ENCODE results near the gene PLEKHG2. TPM values are rescaled to one million over a fixed set of nuclear protein-coding genes. Genes with fewer than 3 reads are reported as not detected.

The PLEKHG2 gene
- polyA plus RNA-seq, 1 donor from 2014 or later: 14.3 TPM

DNA sequence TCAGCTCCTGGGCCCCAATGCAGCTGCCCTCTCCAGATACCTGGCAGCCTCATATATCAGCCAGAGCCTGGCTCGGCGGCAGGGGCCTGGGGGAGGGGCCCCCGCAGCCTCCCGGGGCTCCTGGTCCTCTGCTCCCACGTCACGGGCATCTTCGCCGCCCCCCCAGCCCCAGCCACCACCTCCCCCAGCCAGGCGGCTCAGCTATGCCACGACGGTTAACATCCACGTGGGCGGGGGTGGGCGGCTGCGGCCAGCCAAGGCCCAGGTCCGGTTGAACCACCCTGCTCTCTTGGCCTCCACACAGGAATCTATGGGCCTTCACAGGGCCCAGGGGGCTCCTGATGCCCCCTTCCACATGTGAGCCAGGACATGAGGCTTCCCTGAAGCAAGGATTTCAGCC, 12.5 kb downstream of the PLEKHG2 start:
- Histone ChIP-seq H4K20me1 (ENCODE audit: insufficient read depth) (no peaks in the 10 kb centered on the region), H3K4me3 (ENCODE audit: low read length) (no peak overlapping the region), H3K4me2 (ENCODE audit: low read length) (no peak overlapping the region), H3K36me3 (ENCODE audit: insufficient read depth, low read length) (no peaks in the 10 kb centered on the region), H3K9ac (ENCODE audit: low read length) (no peak overlapping the region), H3K79me2 (replicated peaks; ENCODE audit: insufficient read depth, low read length) (no peaks in the 10 kb centered on the region), H3F3A (ENCODE audit: insufficient read depth, low read length, poor library complexity, severe bottlenecking) (no peaks in the 10 kb centered on the region), H3K27me3 (ENCODE audit: insufficient read depth, low read depth, low read length) (no peaks in the 10 kb centered on the region), H2AFZ (ENCODE audit: low read depth, low read length) (no peak overlapping the region), H3K9me3 (ENCODE audit: low read length) (no peaks in the 10 kb centered on the region), H3K9me2 (ENCODE audit: insufficient read depth, low read length) (no peaks in the 10 kb centered on the region), H3K27ac (ENCODE audit: low read length) (no peak overlapping the region)
- TF ChIP-seq EZH2 (IDR thresholded peaks at IDR 0.05; ENCODE audit: borderline replicate concordance, insufficient read depth, low read length, poor library complexity, severe bottlenecking): no peak
- TF ChIP-seq SMC3 (conservative IDR thresholded peaks at IDR 0.05; ENCODE audit: poor library complexity): no peak
- no peak for TF ChIP-seq MXI1 (conservative IDR thresholded peaks at IDR 0.05; ENCODE audit: poor library complexity, severe bottlenecking)
- TF ChIP-seq RAD21 (conservative IDR thresholded peaks at IDR 0.05): no peak
- TF ChIP-seq, protein P1, sequence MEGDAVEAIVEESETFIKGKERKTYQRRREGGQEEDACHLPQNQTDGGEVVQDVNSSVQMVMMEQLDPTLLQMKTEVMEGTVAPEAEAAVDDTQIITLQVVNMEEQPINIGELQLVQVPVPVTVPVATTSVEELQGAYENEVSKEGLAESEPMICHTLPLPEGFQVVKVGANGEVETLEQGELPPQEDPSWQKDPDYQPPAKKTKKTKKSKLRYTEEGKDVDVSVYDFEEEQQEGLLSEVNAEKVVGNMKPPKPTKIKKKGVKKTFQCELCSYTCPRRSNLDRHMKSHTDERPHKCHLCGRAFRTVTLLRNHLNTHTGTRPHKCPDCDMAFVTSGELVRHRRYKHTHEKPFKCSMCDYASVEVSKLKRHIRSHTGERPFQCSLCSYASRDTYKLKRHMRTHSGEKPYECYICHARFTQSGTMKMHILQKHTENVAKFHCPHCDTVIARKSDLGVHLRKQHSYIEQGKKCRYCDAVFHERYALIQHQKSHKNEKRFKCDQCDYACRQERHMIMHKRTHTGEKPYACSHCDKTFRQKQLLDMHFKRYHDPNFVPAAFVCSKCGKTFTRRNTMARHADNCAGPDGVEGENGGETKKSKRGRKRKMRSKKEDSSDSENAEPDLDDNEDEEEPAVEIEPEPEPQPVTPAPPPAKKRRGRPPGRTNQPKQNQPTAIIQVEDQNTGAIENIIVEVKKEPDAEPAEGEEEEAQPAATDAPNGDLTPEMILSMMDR (IDR thresholded peaks at IDR 0.05; ENCODE audit: poor library complexity, severe bottlenecking): no peak
- TF ChIP-seq, protein P2, sequence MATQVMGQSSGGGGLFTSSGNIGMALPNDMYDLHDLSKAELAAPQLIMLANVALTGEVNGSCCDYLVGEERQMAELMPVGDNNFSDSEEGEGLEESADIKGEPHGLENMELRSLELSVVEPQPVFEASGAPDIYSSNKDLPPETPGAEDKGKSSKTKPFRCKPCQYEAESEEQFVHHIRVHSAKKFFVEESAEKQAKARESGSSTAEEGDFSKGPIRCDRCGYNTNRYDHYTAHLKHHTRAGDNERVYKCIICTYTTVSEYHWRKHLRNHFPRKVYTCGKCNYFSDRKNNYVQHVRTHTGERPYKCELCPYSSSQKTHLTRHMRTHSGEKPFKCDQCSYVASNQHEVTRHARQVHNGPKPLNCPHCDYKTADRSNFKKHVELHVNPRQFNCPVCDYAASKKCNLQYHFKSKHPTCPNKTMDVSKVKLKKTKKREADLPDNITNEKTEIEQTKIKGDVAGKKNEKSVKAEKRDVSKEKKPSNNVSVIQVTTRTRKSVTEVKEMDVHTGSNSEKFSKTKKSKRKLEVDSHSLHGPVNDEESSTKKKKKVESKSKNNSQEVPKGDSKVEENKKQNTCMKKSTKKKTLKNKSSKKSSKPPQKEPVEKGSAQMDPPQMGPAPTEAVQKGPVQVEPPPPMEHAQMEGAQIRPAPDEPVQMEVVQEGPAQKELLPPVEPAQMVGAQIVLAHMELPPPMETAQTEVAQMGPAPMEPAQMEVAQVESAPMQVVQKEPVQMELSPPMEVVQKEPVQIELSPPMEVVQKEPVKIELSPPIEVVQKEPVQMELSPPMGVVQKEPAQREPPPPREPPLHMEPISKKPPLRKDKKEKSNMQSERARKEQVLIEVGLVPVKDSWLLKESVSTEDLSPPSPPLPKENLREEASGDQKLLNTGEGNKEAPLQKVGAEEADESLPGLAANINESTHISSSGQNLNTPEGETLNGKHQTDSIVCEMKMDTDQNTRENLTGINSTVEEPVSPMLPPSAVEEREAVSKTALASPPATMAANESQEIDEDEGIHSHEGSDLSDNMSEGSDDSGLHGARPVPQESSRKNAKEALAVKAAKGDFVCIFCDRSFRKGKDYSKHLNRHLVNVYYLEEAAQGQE (IDR thresholded peaks at IDR 0.05; ENCODE audit: borderline replicate concordance): no peak
- TF ChIP-seq TAF1 (IDR thresholded peaks at IDR 0.05; ENCODE audit: low read depth): no peak
- no peak for TF ChIP-seq POLR2AphosphoS5 (IDR thresholded peaks at IDR 0.05)
- no peak for TF ChIP-seq EP300 (conservative IDR thresholded peaks at IDR 0.05; ENCODE audit: poor library complexity, severe bottlenecking)

DNA sequence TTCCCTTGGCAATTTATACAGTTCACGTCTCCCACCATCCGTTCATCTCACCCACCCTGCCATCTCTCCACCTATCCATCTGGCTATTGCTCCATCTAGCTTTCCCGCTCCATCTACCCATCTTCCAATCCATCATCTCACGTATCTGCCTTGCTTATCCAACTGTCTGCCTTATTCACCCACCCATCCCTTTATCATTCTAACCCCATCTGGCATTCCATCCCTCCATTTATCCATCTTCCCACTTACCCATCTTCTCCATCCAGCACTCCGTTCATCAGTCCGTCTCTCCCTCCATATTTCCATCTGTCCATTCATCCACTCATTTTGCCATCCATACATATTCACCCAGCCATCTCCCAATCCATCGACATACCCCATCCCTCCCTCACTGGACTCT, 13.3 kb downstream of the PLEKHG2 start:
- Histone ChIP-seq H3K9me3 (ENCODE audit: low read length) (no peaks in the 10 kb centered on the region), H3K27me3 (ENCODE audit: insufficient read depth, low read depth, low read length) (no peaks in the 10 kb centered on the region), H3K79me2 (replicated peaks; ENCODE audit: insufficient read depth, low read length) (no peaks in the 10 kb centered on the region), H3K4me2 (ENCODE audit: low read length) (no peak overlapping the region), H3K9ac (ENCODE audit: low read length) (no peak overlapping the region), H3F3A (ENCODE audit: insufficient read depth, low read length, poor library complexity, severe bottlenecking) (no peaks in the 10 kb centered on the region), H3K9me2 (ENCODE audit: insufficient read depth, low read length) (no peaks in the 10 kb centered on the region), H3K4me3 (ENCODE audit: low read length) (no peak overlapping the region), H3K27ac (ENCODE audit: low read length) (no peak overlapping the region), H2AFZ (ENCODE audit: low read depth, low read length) (no peak overlapping the region), H4K20me1 (ENCODE audit: insufficient read depth) (no peaks in the 10 kb centered on the region), H3K36me3 (ENCODE audit: insufficient read depth, low read length) (no peaks in the 10 kb centered on the region)
- TF ChIP-seq EP300 (conservative IDR thresholded peaks at IDR 0.05; ENCODE audit: poor library complexity, severe bottlenecking) (no peak), POLR2AphosphoS5 (IDR thresholded peaks at IDR 0.05) (no peak), EZH2 (IDR thresholded peaks at IDR 0.05; ENCODE audit: borderline replicate concordance, insufficient read depth, low read length, poor library complexity, severe bottlenecking) (no peak), MXI1 (conservative IDR thresholded peaks at IDR 0.05; ENCODE audit: poor library complexity, severe bottlenecking) (no peak), TAF1 (IDR thresholded peaks at IDR 0.05; ENCODE audit: low read depth) (no peak), RAD21 (conservative IDR thresholded peaks at IDR 0.05) (no peak), SMC3 (conservative IDR thresholded peaks at IDR 0.05; ENCODE audit: poor library complexity) (no peak)
- TF ChIP-seq, protein P2 (IDR thresholded peaks at IDR 0.05; ENCODE audit: borderline replicate concordance): no peak
- TF ChIP-seq, protein P1 (IDR thresholded peaks at IDR 0.05; ENCODE audit: poor library complexity, severe bottlenecking): no peak

All from neural cell (in vitro differentiated cells).